ENCODE measurements around the gene PPP1R7. TPM values are rescaled to one million over a fixed set of nuclear protein-coding genes. Genes with fewer than 3 reads are reported as not detected.

PPP1R7 gene
- polyA plus RNA-seq, 1 donor from 2014 or later = 59.3 TPM

- no peaks in the 10 kb centered on the region for H3K79me2 ChIP-seq (replicated peaks; ENCODE audit: insufficient read depth, low read length)
- H3K9me3 ChIP-seq (ENCODE audit: low read length) = no peaks in the 10 kb centered on the region
- no peak for TF ChIP-seq SMC3 (conservative IDR thresholded peaks at IDR 0.05; ENCODE audit: poor library complexity)
- H3K27me3 ChIP-seq (ENCODE audit: insufficient read depth, low read depth, low read length) = no peaks in the 10 kb centered on the region
- H3K27ac ChIP-seq (ENCODE audit: low read length) = no peak overlapping the region
- no peak overlapping the region for H3K9ac ChIP-seq (ENCODE audit: low read length)
- no peak overlapping the region for H3K4me3 ChIP-seq (ENCODE audit: low read length)
- no peaks in the 10 kb centered on the region for H4K20me1 ChIP-seq (ENCODE audit: insufficient read depth)
- no peak overlapping the region for H3K4me2 ChIP-seq (ENCODE audit: low read length)
- H3K36me3 ChIP-seq (ENCODE audit: insufficient read depth, low read length) = no peaks in the 10 kb centered on the region
- H3K9me2 ChIP-seq (ENCODE audit: insufficient read depth, low read length) = no peaks in the 10 kb centered on the region
- no peaks in the 10 kb centered on the region for H3F3A ChIP-seq (ENCODE audit: insufficient read depth, low read length, poor library complexity, severe bottlenecking)
- H2AFZ ChIP-seq (ENCODE audit: low read depth, low read length) = no peak overlapping the region
Observed at GRCh38 chr2:241207151-241207550, 56.9 kb downstream of the PPP1R7 start.

- no peak overlapping the region for H3K4me2 ChIP-seq (ENCODE audit: low read length)
- H3K4me3 ChIP-seq (ENCODE audit: low read length) = no peak overlapping the region
- H2AFZ ChIP-seq (ENCODE audit: low read depth, low read length) = no peak overlapping the region
- no peaks in the 10 kb centered on the region for H4K20me1 ChIP-seq (ENCODE audit: insufficient read depth)
- TF ChIP-seq RAD21 (conservative IDR thresholded peaks at IDR 0.05) (no peak), CTCF (IDR thresholded peaks at IDR 0.05; ENCODE audit: poor library complexity, severe bottlenecking) (no peak), POLR2AphosphoS5 (IDR thresholded peaks at IDR 0.05) (no peak), EZH2 (IDR thresholded peaks at IDR 0.05; ENCODE audit: borderline replicate concordance, insufficient read depth, low read length, poor library complexity, severe bottlenecking) (no peak), TAF1 (IDR thresholded peaks at IDR 0.05; ENCODE audit: low read depth) (no peak), REST (IDR thresholded peaks at IDR 0.05; ENCODE audit: borderline replicate concordance) (no peak), EP300 (conservative IDR thresholded peaks at IDR 0.05; ENCODE audit: poor library complexity, severe bottlenecking) (no peak), MXI1 (conservative IDR thresholded peaks at IDR 0.05; ENCODE audit: poor library complexity, severe bottlenecking) (no peak), SMC3 (conservative IDR thresholded peaks at IDR 0.05; ENCODE audit: poor library complexity) (no peak)
- H3K27ac ChIP-seq (ENCODE audit: low read length) = no peak overlapping the region
- no peaks in the 10 kb centered on the region for H3K9me2 ChIP-seq (ENCODE audit: insufficient read depth, low read length)
- no peaks in the 10 kb centered on the region for H3F3A ChIP-seq (ENCODE audit: insufficient read depth, low read length, poor library complexity, severe bottlenecking)
- H3K9ac ChIP-seq (ENCODE audit: low read length) = no peak overlapping the region
- H3K79me2 ChIP-seq (replicated peaks; ENCODE audit: insufficient read depth, low read length) = no peaks in the 10 kb centered on the region
- H3K9me3 ChIP-seq (ENCODE audit: low read length) = no peaks in the 10 kb centered on the region
- no peaks in the 10 kb centered on the region for H3K36me3 ChIP-seq (ENCODE audit: insufficient read depth, low read length)
- no peaks in the 10 kb centered on the region for H3K27me3 ChIP-seq (ENCODE audit: insufficient read depth, low read depth, low read length)
Observed at GRCh38 chr2:241207641-241208040, 57.4 kb downstream of the PPP1R7 start.

- Histone ChIP-seq H3K4me3 (ENCODE audit: low read length) (no peak overlapping the region), H2AFZ (ENCODE audit: low read depth, low read length) (no peak overlapping the region), H3F3A (ENCODE audit: insufficient read depth, low read length, poor library complexity, severe bottlenecking) (no peaks in the 10 kb centered on the region), H3K27me3 (ENCODE audit: insufficient read depth, low read depth, low read length) (no peaks in the 10 kb centered on the region), H3K4me2 (ENCODE audit: low read length) (no peak overlapping the region), H4K20me1 (ENCODE audit: insufficient read depth) (no peaks in the 10 kb centered on the region), H3K9ac (ENCODE audit: low read length) (no peak overlapping the region), H3K27ac (ENCODE audit: low read length) (no peak overlapping the region), H3K36me3 (ENCODE audit: insufficient read depth, low read length) (no peaks in the 10 kb centered on the region), H3K9me2 (ENCODE audit: insufficient read depth, low read length) (no peaks in the 10 kb centered on the region), H3K79me2 (replicated peaks; ENCODE audit: insufficient read depth, low read length) (no peaks in the 10 kb centered on the region), H3K9me3 (ENCODE audit: low read length) (no peaks in the 10 kb centered on the region)
- no peak for TF ChIP-seq RAD21 (conservative IDR thresholded peaks at IDR 0.05)
- TF ChIP-seq SMC3 (conservative IDR thresholded peaks at IDR 0.05; ENCODE audit: poor library complexity) = no peak
- no peak for TF ChIP-seq REST (IDR thresholded peaks at IDR 0.05; ENCODE audit: borderline replicate concordance)
- no peak for TF ChIP-seq MXI1 (conservative IDR thresholded peaks at IDR 0.05; ENCODE audit: poor library complexity, severe bottlenecking)
- TF ChIP-seq TAF1 (IDR thresholded peaks at IDR 0.05; ENCODE audit: low read depth) = no peak
- TF ChIP-seq POLR2AphosphoS5 (IDR thresholded peaks at IDR 0.05) = no peak
- no peak for TF ChIP-seq EZH2 (IDR thresholded peaks at IDR 0.05; ENCODE audit: borderline replicate concordance, insufficient read depth, low read length, poor library complexity, severe bottlenecking)
- no peak for TF ChIP-seq EP300 (conservative IDR thresholded peaks at IDR 0.05; ENCODE audit: poor library complexity, severe bottlenecking)
- no peak for TF ChIP-seq CTCF (IDR thresholded peaks at IDR 0.05; ENCODE audit: poor library complexity, severe bottlenecking)
Observed at GRCh38 chr2:241208058-241208457, 57.8 kb downstream of the PPP1R7 start.

Data from neural cell (in vitro differentiated cells).